Femur (tissue), 1 donor: ENCODE data around the gene APBA2.

Source experiments
- DNase-seq: peaks from one replicate; pipeline ENCODE4 v3.0.0-alpha.2; 2017

APBA2 gene

DNA sequence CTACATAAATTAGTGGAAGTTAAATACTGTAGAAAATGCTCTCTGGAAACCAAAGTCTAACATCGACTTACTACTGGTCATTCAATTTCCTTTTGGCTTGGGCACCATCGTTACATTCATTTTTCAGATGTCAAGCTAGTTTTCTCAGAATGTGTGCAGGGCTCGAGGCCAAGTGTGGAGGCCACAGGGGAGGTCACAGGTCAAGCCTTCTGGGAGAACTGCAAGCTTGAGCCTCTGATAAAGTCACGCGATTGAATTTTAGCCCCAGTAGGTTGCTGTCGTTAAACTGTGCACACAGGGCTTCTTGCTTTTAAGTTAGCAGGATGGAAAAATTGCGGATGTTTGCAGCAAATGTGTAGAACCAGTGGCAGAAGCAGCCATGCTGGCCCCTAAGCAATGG lies 182.2 kb downstream of the APBA2 start:
- DNase-seq, result no peak

DNA sequence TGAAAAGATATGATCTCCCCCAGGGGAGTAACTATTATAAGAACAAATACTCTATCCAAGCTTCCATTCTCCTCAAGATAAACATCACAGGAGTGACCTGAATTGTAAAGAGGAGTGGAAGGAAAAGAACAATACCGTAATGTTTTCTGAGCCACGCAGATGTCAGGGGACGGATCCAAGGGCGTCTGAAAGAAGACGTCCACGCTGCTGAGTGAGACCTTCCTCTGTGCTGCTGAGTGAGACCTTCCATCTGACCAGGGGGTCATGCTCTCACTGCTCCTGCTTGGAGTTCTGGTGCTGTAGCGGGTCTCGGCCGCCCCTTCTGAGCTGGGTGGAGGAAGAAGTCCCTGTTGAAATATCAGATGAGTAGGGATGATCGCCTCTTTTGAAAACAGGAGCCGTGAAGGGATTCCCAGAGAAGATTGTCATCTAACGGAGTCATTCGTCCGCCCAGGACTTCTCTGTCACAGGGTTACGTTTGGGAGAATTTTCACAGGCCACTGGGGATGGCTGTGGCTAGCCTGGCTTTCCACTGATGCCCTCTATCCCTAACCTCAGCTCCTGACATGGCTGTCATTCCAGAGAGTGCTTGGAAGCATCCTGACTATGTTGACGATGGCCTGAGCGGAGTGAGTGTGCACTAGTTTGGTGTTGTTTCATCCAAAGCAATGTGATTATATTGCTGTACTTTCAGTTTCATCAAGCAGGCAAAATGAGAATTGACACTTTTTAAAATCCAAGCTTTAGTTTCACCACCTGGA lies 184.9 kb downstream of the APBA2 start:
- no peak for DNase-seq

DNA sequence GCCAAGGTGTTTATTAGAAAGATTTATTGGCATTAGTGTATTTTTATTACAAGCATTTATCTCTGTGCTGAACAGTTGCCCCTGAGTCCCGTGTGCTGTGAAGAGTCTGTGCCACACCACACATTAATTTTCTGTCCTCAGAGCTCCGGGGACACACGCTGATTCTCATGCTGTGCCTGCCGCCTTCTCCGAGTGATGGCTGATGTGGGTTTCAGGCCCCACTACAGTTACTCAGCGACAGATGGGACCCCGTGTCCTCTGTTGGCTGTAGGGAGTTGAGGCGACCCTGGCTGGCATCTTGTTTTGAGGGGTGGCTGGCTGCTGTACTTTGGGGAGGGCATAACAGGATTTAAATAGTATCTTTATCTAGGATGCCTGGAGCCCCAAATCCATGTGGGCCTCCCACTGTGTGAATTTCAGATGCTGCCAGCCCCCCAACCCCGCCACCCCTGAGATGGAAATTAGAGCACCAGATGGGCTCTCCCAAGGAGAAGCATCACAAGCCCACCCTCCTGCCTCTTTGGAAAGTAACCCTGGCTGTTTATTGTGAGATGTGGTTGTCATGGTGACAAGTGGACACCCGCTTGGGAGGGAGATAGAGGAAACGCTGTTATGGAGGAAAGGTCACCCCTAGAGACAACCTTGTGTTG lies 185.6 kb downstream of the APBA2 start:
- no peak for DNase-seq

DNA sequence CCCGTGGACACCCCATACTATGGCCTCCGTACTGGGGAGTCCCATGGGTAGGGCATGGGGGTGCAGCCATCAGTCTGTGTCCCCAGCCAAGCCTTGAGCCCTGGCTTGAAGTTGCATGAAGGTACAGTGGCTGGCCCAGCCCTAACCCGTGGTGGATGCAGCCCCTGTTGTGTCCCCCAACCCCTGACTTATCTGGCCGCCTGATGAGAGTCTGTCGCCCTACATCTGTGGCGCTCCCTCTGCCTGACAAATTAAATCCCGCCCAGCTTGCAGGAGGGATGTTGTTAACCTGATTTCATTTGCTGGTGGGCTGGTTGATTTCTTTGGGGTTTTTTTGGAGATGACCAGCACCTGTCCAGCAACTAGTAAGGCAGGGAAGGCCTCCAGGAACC lies 186.1 kb downstream of the APBA2 start:
- DNase-seq, result no peak

DNA sequence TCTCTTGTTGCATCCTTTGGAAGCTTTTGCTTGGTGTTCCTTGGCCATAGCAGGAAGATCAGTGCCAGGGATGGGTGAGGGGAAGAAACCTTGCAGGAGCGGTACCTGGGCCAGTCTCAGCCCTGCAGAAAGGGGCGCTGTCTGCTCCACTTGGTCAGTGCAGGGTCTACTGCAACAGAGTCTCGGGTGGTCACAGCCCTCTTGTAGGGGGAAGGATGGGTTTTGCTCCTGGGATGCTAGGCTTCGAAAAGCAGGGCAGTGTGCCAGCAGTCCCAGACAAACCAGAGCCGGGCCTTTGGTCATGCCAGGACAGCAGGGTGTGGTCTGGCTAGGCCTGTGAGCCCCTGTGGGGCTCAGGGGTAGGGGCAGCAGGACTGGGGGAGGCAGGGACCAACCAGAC lies 186.7 kb downstream of the APBA2 start:
- DNase-seq, result no peak

DNA sequence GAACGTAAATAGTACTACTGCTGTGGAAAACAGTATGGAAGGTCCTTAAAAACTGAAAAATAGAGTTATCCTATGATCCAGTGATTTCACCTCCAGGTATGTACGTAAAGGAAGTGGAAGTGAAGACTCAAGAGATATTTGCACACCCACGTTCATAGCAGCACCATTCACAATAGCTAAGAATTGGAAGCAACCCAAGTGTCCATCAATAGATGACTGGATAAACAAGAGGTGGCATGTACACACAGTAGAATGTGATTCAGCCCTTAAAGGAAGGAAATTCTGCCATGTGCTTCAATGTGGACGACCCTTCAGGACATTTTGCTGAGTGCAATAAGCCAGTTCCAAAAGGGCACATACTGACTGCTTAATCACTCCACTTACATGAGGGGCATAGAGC lies 188.3 kb downstream of the APBA2 start:
- DNase-seq, result no peak

DNA sequence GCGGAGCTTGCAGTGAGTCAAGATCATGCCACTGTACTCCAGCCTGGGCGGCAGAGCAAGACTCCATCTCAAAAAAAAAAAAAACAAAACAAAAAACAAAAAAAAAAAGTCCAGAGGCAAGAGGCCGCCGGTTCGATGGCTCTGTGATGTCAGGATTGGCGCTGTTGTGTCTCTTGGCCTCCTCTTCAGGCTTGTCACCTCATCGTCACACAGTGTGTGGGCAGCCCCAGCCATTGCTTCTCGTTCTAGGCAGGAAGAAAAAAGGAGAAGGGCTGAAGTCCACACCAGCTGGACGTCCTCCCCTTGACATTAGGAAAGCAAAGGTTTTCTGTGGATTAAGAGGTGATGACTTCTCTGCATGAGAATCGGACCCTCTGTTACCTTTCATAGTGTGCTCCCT lies 192.8 kb downstream of the APBA2 start:
- DNase-seq, result no peak

DNA sequence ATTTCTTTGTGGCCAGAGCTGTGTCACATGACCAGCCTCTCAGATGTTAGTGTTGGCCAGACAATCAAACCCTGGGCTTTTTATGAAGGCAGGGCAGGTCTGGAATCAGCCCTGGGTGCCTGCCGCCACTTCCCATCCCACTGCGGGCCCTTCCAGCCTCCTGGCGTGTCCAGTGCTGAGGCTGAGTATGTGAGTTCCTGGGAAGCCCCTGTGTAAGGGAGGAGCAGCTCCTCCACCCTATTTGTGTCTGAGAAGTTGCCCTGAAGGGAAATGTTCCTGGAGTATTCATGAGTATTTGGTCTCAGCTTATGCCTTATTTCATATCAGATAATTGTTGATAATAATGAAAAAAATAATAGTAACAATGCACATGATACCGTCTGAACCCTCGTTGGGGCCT lies 193.7 kb downstream of the APBA2 start:
- DNase-seq, result no peak

DNA sequence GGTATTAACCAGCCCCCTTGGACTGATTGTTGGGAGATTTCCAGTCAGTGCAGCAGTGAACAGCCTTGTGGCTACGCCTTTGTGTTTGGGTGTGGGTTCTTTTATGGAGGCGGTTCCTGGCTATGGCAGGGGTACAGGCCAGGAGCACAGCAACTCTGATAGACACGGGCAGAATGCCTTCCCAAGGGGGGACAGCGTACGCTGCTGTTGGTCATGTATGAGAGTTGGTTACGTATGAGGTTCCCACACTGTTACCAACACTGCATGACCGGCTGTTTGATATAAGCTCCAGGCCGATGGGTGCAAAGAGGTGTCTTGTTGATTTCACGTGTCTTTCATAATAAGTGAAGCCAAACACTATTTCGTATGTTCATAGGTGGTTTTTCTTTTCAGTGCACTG lies 196.0 kb downstream of the APBA2 start:
- no peak for DNase-seq

DNA sequence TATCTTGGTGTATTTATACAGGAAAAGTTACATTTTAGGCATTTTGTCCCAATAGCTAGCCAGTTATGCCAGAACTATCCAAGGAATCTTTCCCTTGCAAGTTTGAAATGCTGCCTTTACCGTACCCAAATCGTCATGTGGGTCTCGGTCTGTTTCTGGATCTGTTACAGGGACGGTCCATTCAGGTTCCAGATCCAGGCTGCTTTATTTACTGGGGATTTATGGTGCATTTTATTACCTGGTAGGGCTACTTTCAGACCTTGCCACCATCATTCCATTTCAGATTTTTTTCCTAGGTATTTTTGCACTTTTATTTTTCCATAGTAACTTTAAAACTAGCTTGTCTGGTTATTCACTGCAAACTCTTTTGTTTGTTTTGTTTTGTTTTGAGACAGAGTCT lies 197.4 kb downstream of the APBA2 start:
- no peak for DNase-seq

DNA sequence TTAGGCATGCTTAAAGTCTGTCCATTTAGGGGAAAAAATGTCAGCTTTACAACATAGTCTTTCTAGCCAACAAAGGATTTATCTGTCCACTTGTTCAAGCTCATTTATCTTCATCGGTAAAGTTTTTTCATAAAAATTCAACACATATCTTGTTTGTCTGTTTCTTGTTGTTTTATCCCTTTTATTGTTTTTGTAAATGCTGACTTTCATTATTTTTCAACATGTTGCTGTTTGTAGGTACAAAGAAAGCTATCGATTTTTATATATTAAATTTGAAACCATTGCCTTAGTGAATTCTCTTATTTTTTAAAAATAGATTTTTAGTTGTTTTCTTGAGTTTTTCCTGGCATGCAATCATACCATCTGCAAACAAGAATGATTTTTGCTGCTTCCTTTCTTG lies 198.1 kb downstream of the APBA2 start:
- DNase-seq, result no peak

DNA sequence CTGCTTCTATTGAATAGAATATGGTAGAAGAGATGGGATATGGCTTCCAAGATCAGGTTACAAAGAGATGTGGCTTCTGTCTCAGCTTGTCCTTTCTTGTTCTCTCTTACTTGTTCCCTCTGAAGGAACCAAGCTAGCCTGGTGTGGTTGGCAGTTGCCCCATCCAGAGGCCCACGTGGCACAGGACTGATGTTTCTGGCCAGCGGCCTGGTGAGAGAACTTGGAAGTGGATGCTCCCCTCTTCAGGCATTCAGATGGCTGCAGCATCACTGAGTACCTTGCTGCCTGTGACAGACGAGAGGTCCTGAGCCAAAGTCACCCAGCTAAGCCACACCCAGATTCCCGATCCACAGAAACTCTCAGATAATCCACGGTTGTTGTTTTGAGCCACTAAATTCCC lies 200.2 kb downstream of the APBA2 start:
- peak; percentile 9 for DNase-seq

DNA sequence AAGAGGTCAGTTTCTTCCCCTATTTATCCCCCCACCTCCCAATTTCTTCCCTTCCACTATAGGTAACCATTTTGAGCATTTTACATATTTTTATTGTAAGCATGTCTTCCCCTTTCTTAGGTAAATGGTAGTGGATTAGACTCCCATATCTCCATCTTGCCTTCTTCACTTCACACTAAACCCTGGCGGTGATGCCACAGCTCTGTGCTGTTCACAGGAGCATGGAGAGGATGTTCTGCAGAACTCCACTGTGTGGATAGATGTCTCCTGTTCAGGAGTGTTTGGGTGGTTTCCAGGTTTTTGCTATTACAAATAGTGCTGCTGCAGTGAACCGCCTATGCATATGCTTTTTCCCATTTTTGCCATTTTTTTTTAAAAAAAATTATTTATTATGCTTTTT lies 201.1 kb downstream of the APBA2 start:
- no peak for DNase-seq

DNA sequence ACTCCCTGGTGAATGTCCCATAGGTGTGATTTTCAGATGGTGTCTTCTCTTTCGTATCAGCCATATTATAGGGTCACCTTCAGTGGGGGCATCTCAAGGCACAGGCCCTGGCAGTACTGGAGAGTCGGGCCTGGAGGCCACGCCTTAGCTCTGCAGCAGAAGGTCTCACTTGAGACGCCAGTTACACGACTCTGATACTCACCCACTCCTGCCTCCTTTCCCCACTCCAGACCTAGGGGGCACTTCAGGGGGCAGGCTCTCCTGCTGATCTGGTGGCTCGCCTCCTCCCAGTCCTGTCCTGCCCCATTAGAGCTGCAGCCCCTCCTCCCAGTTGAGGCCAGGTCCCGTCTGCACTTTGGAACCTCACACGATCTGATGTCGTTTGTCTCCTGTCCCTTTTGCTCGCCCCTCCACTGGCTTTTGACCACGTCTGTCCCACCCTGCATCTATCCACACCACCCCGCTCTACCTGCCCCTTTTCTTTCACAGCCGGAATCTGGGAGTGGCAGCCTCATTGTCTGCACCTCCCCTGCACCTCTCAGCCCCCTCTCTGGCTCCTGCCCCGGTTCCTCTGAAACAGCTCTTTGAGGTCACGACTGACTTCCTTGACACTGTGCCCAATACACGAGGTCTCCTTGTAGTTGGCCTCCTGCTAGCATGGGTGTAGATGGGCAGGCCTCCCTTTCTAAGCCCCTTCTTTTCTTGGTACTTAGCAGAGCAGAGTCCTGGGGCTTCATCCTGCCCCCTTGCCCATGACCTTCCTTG lies 201.9 kb downstream of the APBA2 start:
- no peak for DNase-seq

DNA sequence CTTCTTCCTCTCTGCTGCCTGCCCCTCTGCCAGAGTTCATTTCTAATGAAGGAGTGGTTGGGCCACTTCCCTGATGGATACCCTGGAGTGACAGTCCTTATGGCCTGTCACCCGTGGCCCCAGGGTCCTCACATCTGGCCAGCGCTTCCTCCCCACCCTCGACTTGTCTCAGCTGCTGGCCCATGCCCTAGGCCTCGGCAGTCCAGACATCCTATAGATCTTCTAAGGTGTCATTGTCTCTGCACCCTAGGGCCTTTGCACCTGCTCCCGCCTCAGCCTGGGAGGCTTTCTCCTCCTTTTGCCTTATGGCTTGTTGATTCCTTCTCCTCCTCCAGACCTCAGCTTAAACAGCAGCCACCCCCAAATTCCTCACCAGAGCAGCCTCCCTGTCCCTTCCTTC lies 202.9 kb downstream of the APBA2 start:
- no peak for DNase-seq

DNA sequence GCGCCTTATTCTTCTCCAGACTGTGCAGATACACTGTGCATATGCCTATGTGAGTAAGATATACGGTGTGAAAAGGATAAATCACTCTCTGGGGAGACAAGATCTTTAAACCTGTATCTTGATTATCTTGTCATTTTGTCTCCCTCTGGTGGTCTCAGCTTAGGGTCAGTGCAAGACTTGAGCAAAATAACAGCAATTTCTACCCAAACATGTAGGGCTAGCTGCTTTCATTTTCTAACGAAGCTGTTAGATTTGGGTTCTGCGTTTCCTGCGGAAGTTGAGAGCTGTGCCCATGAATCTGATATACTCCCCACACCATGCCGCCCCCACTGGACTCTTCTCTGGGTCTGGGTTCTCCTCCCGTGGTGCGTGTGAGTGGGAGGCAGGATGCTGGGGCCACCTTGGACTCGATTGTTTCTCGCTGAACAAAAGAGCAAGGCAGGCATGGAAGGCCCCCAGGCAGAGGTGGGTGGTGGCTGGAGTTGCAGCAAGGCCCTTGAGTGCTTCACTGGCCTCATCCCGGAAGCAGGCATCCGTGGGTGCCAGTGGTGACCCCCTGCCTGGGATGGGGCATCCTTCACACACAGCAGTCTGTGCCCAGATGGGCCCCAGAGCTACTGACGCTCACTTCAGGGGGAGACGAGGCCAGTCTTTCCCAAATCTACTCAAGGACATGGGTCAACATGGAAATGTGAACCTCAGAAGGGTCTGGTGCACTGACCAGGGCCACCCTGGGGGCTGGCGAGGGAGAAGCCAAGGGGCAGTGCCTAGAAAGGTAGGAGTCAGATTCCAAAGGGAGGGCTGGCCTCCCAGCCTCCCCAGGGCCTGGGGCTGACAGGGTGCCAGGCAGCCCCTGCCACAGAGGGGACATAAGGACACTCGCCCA lies 204.2 kb downstream of the APBA2 start:
- no peak for DNase-seq

DNA sequence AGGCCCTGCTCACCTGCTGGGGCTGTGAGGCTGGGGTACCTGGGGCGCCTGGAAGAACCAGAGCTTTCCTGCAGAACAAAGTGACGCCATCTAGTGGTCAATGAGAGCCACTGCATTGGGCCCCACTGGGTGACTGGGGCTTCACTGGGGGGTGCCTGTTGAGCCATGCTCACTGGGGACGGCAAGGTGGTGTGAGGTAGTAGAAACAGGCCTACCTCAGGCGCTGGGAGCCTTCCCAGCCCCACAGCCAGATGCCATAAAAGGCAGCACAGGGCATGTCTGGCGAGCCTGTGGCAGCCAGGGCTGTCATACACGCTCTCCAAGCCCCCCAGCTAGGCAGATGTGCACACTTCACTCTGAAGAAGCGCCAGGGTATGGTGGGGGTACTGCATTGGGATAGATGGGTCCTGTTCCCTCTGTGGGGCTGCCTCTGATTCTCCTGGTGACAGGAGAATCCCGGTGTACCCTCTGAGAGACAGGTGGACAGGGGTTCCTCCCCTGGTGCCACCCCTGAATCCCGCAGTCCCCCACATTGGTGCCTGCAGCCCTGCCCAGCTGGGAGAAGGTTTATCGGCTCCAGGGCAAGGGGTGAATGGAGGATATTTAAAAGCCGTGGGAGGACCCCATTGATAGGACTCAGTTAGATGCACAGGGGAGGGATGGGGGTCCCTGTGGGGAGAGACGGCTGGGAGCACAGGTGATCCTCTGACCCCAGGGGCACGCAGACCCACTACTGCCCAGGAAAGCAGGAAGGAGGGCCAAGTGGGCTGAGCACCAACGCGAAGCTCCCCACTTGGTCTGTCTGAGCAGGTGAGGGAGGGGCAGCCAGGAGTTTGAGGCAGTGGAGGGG lies 205.1 kb downstream of the APBA2 start:
- DNase-seq, result no peak

DNA sequence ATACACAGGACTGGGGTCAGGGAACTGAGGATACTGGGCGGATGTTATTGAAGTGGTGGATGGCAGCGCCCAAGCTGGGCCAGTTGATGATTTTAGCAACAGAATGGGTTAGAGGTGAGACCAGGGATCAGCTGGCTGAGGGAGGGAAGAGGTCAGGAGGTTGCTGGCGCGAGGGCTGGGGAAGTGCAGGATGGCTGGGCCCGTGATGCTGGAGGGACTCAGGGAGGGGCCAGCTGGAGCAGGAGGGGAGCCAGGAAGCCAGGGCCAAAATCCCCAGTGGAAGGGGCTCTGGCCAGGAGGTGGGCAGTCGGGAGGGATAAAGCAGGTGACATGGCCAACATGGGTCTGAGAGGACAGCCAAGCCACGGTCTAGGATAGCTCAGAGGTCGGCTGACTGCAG lies 205.9 kb downstream of the APBA2 start:
- DNase-seq, result no peak

DNA sequence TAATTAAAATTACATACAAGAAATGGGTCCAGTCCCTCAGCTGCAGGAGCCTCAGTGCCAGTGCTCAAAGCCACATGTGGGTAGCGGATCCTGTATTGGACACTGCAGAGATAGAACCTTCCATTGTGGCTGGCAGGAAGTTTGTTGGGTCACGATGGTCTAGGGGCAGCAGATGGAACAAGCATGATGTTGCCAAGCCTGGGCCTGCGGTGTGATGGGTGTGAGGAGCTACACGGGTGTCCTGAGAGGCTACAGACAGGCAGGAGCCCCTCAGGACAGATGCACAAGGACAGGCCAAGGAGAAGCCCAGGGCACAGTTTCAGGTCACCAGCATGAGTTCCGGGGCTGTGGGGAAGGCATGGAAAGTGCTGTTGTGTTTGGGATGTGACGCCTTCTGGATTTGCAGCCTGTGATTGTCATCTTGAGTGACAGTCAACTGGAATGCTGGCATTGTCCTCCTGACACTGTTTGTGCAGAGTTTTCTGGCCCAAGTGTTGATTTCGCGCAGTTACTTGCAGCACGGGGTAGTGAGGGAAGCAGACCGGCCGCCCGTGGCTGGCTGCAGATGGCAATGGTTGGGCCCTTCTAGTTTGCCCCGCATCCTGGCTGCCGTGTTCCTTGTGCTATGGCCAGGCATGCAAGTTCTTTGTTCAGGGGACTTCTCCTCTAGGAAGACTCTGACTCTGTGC lies 206.7 kb downstream of the APBA2 start:
- no peak for DNase-seq

DNA sequence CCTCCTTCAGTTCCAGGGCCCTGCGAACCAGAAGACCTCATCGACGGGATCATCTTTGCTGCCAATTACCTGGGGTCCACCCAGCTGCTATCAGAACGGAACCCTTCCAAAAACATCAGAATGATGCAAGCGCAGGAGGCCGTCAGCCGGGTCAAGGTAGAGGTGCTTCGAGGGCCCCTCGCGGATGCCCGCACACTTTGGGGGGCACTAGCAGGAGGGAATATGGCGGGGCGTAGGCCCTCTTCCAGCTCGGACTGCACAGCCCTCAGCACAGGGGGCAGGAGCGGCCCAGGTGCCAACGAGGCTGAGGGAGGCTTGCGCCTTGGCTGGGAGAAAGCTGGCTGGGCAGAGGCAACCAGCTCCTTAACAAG lies 207.3 kb downstream of the APBA2 start:
- DNase-seq, result no peak

DNA sequence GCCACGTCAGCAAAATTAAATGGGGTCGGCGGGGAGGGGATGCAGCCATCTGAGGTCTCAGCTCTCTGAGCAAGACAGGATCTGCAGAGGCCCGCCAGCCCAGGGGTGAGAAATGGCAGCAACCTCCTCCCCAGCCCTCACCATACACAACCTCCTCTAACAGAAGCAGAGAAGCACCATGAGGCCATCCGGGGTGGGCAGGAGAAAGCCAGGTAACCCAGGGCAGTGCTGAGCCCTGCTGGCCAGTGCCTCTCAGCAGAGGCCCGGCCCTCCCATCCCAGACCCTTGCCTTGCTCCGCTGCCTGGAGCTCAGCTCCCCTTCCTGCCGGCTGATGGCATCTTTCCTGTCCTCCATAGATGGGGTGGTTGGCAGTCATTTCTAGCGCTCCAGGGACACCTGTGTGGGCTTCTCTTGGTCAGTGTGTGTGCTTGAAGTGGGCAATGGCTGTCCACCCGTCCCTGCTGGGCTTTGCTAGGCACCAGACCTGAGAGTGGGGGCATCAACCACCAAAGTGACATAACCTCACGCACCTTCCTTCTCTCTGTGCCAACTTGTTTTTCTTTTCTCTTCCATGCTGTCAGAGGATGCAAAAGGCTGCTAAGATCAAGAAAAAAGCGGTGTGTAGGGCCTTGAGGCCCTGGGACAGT lies 208.0 kb downstream of the APBA2 start:
- DNase-seq, result no peak
